ENCODE measurements around the gene SLC22A8. TPM values are rescaled to one million over a fixed set of nuclear protein-coding genes. Genes with fewer than 3 reads are reported as not detected.

Gene SLC22A8
- polyA plus RNA-seq, 3 donors, result not detected

DNA sequence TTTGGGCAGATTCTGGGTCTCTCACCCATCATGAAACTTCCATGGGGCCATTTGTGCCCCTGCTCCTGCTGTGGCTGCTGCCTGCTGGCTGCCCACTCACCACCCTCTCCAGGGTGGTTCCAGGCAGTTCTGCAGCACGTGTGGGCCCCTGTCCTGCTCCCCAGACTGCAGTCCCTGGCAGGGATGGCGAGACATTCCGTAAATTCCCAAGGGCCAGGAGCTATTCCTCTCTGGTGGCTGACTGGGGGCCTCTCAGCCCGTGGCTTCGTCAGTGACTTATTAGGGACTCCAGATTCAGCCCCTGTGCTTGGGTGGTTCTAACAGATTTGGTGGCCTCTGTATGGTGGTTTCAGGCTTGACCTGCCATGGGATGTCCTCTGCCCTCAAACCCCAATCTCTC is 3.9 kb upstream of the SLC22A8 start:
- H3K79me2 ChIP-seq (ENCODE audit: insufficient read depth, low read length), result no peaks in the 10 kb centered on the region
- no peak overlapping the region for H3K4me2 ChIP-seq (replicated peaks; ENCODE audit: extremely low read depth, low read length, poor library complexity, severe bottlenecking)
- H3K9ac ChIP-seq (ENCODE audit: insufficient read depth, low read length, poor library complexity, severe bottlenecking), result no peak overlapping the region
- TF ChIP-seq CTCF (IDR thresholded peaks at IDR 0.05), result no peak
- no peaks in the 10 kb centered on the region for H4K20me1 ChIP-seq (ENCODE audit: insufficient read depth, low read length)
- H3K4me3 ChIP-seq (replicated peaks in 1 of 3; ENCODE audit: low read depth in 2 of 3, low read length in 3 of 3), result no peak overlapping the region
- H3K9me3 ChIP-seq (replicated peaks in 1 of 2; ENCODE audit: control insufficient read depth in 1 of 2, insufficient read depth in 1 of 2, low read length in 2 of 2), result no peaks in the 10 kb centered on the region
- no peak overlapping the region for H2AFZ ChIP-seq (ENCODE audit: insufficient read depth, low read depth, low read length, poor library complexity, severe bottlenecking)
- Mint-ChIP-seq H3K9me3 (peaks cover 0 to 3% (median 0%) of the 10 kb centered on the region in 7 donors), H3K36me3 (no peaks in the 10 kb centered on the region), H3K27me3 (ENCODE audit: low read depth in 3 of 3) (peaks cover 2 to 17% (median 6%) of the 10 kb centered on the region in 3 donors), H3K27ac (no peak overlapping the region), H3K4me1 (peaks cover 9% of the 10 kb centered on the region), H3K4me3 (no peak overlapping the region)
- intact Hi-C loops (cut with micrococcal nuclease), result no loop called here
- peaks cover 7 to 8% of the 10 kb centered on the region in 2 donors for H3K4me1 ChIP-seq (ENCODE audit: control insufficient read depth in 1 of 2, insufficient read depth in 2 of 2, low read length in 2 of 2)
- no peak for DNase-seq
- no peaks in the 10 kb centered on the region for H3K27me3 ChIP-seq (ENCODE audit: control insufficient read depth in 2 of 2, insufficient read depth in 2 of 2, low read length in 2 of 2)
- 67% methylated on average over 1 of the region's 5 CpGs for WGBS (ENCODE audit: insufficient coverage)
- H3K27ac ChIP-seq (ENCODE audit: low read depth in 1 of 2, low read length in 2 of 2), result no peak overlapping the region
- H3K36me3 ChIP-seq (replicated peaks in 1 of 2; ENCODE audit: control insufficient read depth in 1 of 2, insufficient read depth in 2 of 2, low read length in 2 of 2), result no peaks in the 10 kb centered on the region

DNA sequence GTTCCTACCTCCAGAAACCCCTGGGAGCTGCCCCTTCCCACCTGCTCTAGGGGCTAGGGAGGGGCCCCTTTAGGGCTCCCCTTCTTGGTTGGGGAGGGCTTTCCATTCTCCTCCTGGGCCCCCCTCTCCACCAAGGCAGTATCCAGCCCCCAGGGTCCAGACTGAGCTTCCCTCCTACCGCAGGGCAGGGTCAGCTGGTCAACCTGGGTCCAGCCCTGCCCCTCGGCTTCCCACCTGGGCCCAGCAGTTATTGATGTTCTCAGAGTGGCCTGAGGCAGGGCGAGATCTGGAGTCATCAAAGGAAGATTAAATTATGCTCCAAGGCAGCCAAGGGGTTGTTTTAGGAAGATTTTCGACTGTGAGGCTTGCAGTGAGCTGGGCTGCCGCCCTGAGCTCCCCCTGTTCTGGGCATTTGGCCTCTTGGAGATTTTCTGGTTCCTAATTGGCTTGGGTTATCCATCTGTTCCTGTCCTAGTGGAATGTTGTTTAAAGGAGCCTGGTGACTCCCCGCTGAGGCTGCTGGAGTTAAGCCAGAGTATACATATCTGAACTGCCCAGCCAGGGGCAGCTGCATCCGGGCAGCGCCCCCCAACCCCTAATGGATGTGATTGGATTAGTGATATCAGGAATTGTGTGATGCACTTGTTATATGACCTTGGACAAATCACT is 1.8 kb upstream of the SLC22A8 start:
- H3K36me3 ChIP-seq (replicated peaks in 1 of 2; ENCODE audit: control insufficient read depth in 1 of 2, insufficient read depth in 2 of 2, low read length in 2 of 2), result no peaks in the 10 kb centered on the region
- no peak overlapping the region for H3K4me3 ChIP-seq (replicated peaks in 1 of 3; ENCODE audit: low read depth in 2 of 3, low read length in 3 of 3)
- Mint-ChIP-seq H3K4me1 (no peaks in the 10 kb centered on the region), H3K27ac (no peak overlapping the region), H3K27me3 (ENCODE audit: low read depth in 3 of 3) (peaks cover 2 to 15% (median 3%) of the 10 kb centered on the region in 3 donors), H3K4me3 (no peak overlapping the region), H3K36me3 (no peaks in the 10 kb centered on the region), H3K9me3 (no peaks in the 10 kb centered on the region)
- H3K4me2 ChIP-seq (replicated peaks; ENCODE audit: extremely low read depth, low read length, poor library complexity, severe bottlenecking), result no peak overlapping the region
- intact Hi-C loops (cut with micrococcal nuclease), result no loop called here
- H3K9ac ChIP-seq (ENCODE audit: insufficient read depth, low read length, poor library complexity, severe bottlenecking), result no peak overlapping the region
- H3K9me3 ChIP-seq (replicated peaks in 1 of 2; ENCODE audit: control insufficient read depth in 1 of 2, insufficient read depth in 1 of 2, low read length in 2 of 2), result no peaks in the 10 kb centered on the region
- no peaks in the 10 kb centered on the region for H3K79me2 ChIP-seq (ENCODE audit: insufficient read depth, low read length)
- 84% methylated on average over 5 of the region's 8 CpGs for WGBS (ENCODE audit: insufficient coverage)
- no peaks in the 10 kb centered on the region for H3K4me1 ChIP-seq (ENCODE audit: control insufficient read depth in 1 of 2, insufficient read depth in 2 of 2, low read length in 2 of 2)
- no peak for DNase-seq
- H3K27me3 ChIP-seq (ENCODE audit: control insufficient read depth in 2 of 2, insufficient read depth in 2 of 2, low read length in 2 of 2), result no peaks in the 10 kb centered on the region
- no peaks in the 10 kb centered on the region for H4K20me1 ChIP-seq (ENCODE audit: insufficient read depth, low read length)
- no peak overlapping the region for H3K27ac ChIP-seq (ENCODE audit: low read depth in 1 of 2, low read length in 2 of 2)
- H2AFZ ChIP-seq (ENCODE audit: insufficient read depth, low read depth, low read length, poor library complexity, severe bottlenecking), result no peak overlapping the region
- no peak for TF ChIP-seq CTCF (IDR thresholded peaks at IDR 0.05)

Measured in CD14-positive monocyte (primary cell).